Testis (tissue), 2 donors: ENCODE data around the gene MCEE.
"Not testable (repeated sequence)": the region's sequence is repeated elsewhere in the genome, so short reads cannot be mapped to it uniquely, and the experiment has no call there.

Experiments used
- POLR2A ChIP-seq: fragments of 450-650 bp; IDR thresholded peaks from one replicate; pipeline ENCODE4 v1.6.1; 2017; ENCODE audit warnings: antibody characterized with exemption, mild to moderate bottlenecking, moderate library complexity
- TF ChIP-seq, protein P1 (sequence below), 3 experiments: fragments of 450-650 bp in 2 of 3; fragments of 200-600 bp in 1 of 3; sonication (generic) in 1 of 3; IDR thresholded peaks; one replicate each; pipeline ENCODE4 v1.5.1; 2016 to 2019; ENCODE audit warnings: antibody characterized with exemption in 3 of 3, mild to moderate bottlenecking in 2 of 3, moderate library complexity in 1 of 3

DNA sequence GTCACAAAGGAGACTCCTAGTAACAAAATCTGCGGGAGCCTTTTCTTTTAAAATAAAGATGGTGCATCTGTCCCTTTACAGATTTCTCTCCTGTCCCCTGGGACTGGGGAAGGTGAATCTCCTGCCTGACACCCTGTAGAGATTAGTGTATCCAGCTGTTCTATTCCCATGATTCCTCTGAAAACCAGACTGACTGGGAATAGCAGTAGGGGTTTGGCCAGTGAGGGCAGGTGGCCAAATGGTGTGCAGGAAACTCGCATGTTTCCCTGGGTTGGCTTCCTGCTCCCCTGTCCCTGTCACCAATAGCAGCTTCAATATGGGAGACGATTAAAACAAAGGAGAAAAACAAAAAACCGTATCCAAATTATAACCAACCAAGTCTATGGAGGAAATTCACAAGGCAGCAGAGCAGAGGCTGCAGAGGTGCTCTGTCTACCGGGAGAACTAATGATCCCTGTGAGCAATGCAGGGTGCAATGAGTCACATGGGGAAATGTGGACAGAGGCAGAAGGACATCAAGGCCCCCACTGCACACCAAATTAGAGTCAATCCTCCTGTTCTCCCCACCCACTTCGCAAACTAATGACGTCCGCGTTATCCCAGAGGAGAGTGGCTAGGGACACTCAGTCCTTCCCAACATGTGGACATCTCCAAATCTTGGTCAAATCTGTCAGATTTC lies 44.6 kb downstream of the MCEE start:
- TF ChIP-seq POLR2A, result not testable (repeated sequence)
- TF ChIP-seq, protein P1, sequence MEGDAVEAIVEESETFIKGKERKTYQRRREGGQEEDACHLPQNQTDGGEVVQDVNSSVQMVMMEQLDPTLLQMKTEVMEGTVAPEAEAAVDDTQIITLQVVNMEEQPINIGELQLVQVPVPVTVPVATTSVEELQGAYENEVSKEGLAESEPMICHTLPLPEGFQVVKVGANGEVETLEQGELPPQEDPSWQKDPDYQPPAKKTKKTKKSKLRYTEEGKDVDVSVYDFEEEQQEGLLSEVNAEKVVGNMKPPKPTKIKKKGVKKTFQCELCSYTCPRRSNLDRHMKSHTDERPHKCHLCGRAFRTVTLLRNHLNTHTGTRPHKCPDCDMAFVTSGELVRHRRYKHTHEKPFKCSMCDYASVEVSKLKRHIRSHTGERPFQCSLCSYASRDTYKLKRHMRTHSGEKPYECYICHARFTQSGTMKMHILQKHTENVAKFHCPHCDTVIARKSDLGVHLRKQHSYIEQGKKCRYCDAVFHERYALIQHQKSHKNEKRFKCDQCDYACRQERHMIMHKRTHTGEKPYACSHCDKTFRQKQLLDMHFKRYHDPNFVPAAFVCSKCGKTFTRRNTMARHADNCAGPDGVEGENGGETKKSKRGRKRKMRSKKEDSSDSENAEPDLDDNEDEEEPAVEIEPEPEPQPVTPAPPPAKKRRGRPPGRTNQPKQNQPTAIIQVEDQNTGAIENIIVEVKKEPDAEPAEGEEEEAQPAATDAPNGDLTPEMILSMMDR (IDR thresholded peaks at IDR 0.05), result not testable (repeated sequence)
